IMR-90 (cell line): Measurements from ENCODE around the gene SIRT2. TPM values are rescaled to one million over a fixed set of nuclear protein-coding genes. Genes with fewer than 3 reads are reported as not detected.

ENCODE experiments used
- ATAC-seq: fragments of 200-7000 bp; cut with Tn5 transposase; 2 replicates; pipeline ENCODE4 v1.9.1; 2020; ENCODE audit warnings: low read depth, mild to moderate bottlenecking, moderate library complexity
- BruUV-seq: library from RNA; stranded (reverse); fragments of 400-500 nt; replicated peaks from 2 replicates; lab custom pipeline; 2021; lab: Mats Ljungman, UMichigan
- CTCF ChIA-PET: fragments of 300-600 bp; formaldehyde crosslinking; extraction: SDS; loops from one replicate; lab custom pipeline; 2021; ENCODE audit warnings: antibody characterized with exemption; lab: Yijun Ruan, JAX
- POLR2A ChIA-PET: fragments of 300-600 bp; sonication (Branson Sonifier 250); formaldehyde crosslinking; loops from one replicate; lab custom pipeline; 2022; ENCODE audit warnings: antibody characterized with exemption; ENCODE audit not compliant: unreplicated experiment; lab: Charles Lee
- DNase-seq: peaks from one replicate; pipeline ENCODE4 v3.0.0; 2013
- H2AFZ ChIP-seq: replicated peaks from 2 replicates; pipeline ENCODE3; 2013; ENCODE audit warnings: low read length, mild to moderate bottlenecking; ENCODE audit not compliant: poor library complexity
- H2AK5ac ChIP-seq: 2 replicates; pipeline ENCODE4 v1.6.1; 2013; ENCODE audit warnings: low read depth, low read length, inconsistent platforms
- H2AK9ac ChIP-seq: replicated peaks from 2 replicates; pipeline ENCODE3; 2013; ENCODE audit warnings: mild to moderate bottlenecking, low read depth, low read length, moderate library complexity; ENCODE audit not compliant: poor library complexity
- H2BK120ac ChIP-seq: 2 replicates; pipeline ENCODE4 v1.6.1; 2013; ENCODE audit warnings: low read depth, low read length, inconsistent platforms
- H2BK15ac ChIP-seq: 3 replicates; pipeline ENCODE4 v1.6.1; 2013; ENCODE audit warnings: low read depth, low read length, inconsistent platforms
- H2BK20ac ChIP-seq: 2 replicates; pipeline ENCODE4 v1.6.1; 2013; ENCODE audit warnings: low read depth, mild to moderate bottlenecking, inconsistent platforms, low read length, moderate library complexity
- H2BK5ac ChIP-seq: 2 replicates; pipeline ENCODE4 v1.6.1; 2013; ENCODE audit warnings: mild to moderate bottlenecking, low read depth, low read length, inconsistent platforms; ENCODE audit not compliant: poor library complexity, severe bottlenecking
- H3K14ac ChIP-seq: replicated peaks from 2 replicates; pipeline ENCODE4 v1.6.1; 2013; ENCODE audit warnings: low read depth, low read length, inconsistent platforms
- H3K18ac ChIP-seq: 2 replicates; pipeline ENCODE4 v1.6.1; 2013; ENCODE audit warnings: low read depth, low read length, control low read depth
- H3K23ac ChIP-seq: 2 replicates; pipeline ENCODE4 v1.6.1; 2013; ENCODE audit warnings: low read depth, low read length, inconsistent platforms
- H3K27ac ChIP-seq: 2 replicates; pipeline ENCODE4 v1.5.1; 2013; ENCODE audit warnings: mild to moderate bottlenecking, control low read depth, low read length; ENCODE audit not compliant: insufficient read depth
- H3K27me3 ChIP-seq: 2 replicates; pipeline ENCODE4 v1.6.1; 2013; ENCODE audit warnings: low read length; ENCODE audit not compliant: control insufficient read depth, insufficient read depth
- H3K36me3 ChIP-seq: 2 replicates; pipeline ENCODE4 v1.6.1; 2013; ENCODE audit warnings: low read length, mixed read lengths; ENCODE audit not compliant: control insufficient read depth, insufficient read depth
- H3K4ac ChIP-seq: 2 replicates; pipeline ENCODE4 v1.6.1; 2013; ENCODE audit warnings: low read depth, low read length, inconsistent platforms
- H3K4me1 ChIP-seq: 2 replicates; pipeline ENCODE4 v1.6.1; 2013; ENCODE audit warnings: low read length, mixed read lengths; ENCODE audit not compliant: control insufficient read depth, insufficient read depth
- H3K4me2 ChIP-seq: 2 replicates; pipeline ENCODE4 v1.6.1; 2013; ENCODE audit warnings: low read depth, mild to moderate bottlenecking, control low read depth, low read length, moderate library complexity
- H3K4me3 ChIP-seq: 2 replicates; pipeline ENCODE4 v1.5.1; 2013; ENCODE audit warnings: low read depth, mild to moderate bottlenecking, control low read depth, low read length, moderate library complexity; ENCODE audit not compliant: insufficient read depth
- H3K56ac ChIP-seq: 2 replicates; pipeline ENCODE4 v1.6.1; 2013; ENCODE audit warnings: low read length, inconsistent platforms; ENCODE audit not compliant: insufficient read depth; ENCODE audit errors: extremely low read depth
- H3K79me1 ChIP-seq, 2 experiments: 2 replicates each; pipeline ENCODE4 v1.6.1; 2013; ENCODE audit warnings: low read length in 2 of 2, inconsistent platforms in 1 of 2, low read depth in 1 of 2
- H3K9ac ChIP-seq: 2 replicates; pipeline ENCODE4 v1.6.1; 2013; ENCODE audit warnings: low read depth, low read length, control low read depth
- H3K9me1 ChIP-seq: 2 replicates; pipeline ENCODE4 v1.6.1; 2013; ENCODE audit warnings: low read length, inconsistent platforms; ENCODE audit not compliant: insufficient read depth
- H3K9me3 ChIP-seq: 2 replicates; pipeline ENCODE4 v1.6.1; 2013; ENCODE audit warnings: low read length; ENCODE audit not compliant: control insufficient read depth, insufficient read depth
- H4K20me1 ChIP-seq: 2 replicates; pipeline ENCODE4 v1.6.1; 2013; ENCODE audit warnings: low read length, inconsistent platforms; ENCODE audit not compliant: insufficient read depth
- H4K5ac ChIP-seq: 2 replicates; pipeline ENCODE4 v1.6.1; 2013; ENCODE audit warnings: mild to moderate bottlenecking, low read depth, low read length, control low read depth
- H4K8ac ChIP-seq, 2 experiments: 2 replicates each; pipeline ENCODE4 v1.6.1; 2013; ENCODE audit warnings: low read depth in 2 of 2, low read length in 2 of 2, control low read depth in 1 of 2, inconsistent platforms in 1 of 2
- H4K91ac ChIP-seq: 2 replicates; pipeline ENCODE4 v1.6.1; 2013; ENCODE audit warnings: low read depth, low read length, inconsistent platforms; ENCODE audit not compliant: insufficient read depth
- CEBPB ChIP-seq: IDR thresholded peaks from 2 replicates; pipeline ENCODE4 v1.6.1; 2012; ENCODE audit warnings: low read depth, low read length, improper control_type of control experiment
- FOS ChIP-seq: fragments of 150-350 bp; IDR thresholded peaks from 2 replicates; pipeline ENCODE4 v1.6.1; 2016; ENCODE audit warnings: low read depth, low read length
- MXI1 ChIP-seq: IDR thresholded peaks from 2 replicates; pipeline ENCODE4 v1.6.1; 2012; ENCODE audit warnings: low read depth, mild to moderate bottlenecking, low read length, moderate library complexity, borderline replicate concordance
- RCOR1 ChIP-seq: IDR thresholded peaks from 2 replicates; pipeline ENCODE4 v1.6.1; 2012; ENCODE audit warnings: mild to moderate bottlenecking, low read length, improper control_type of control experiment; ENCODE audit not compliant: insufficient replicate concordance
- RFX5 ChIP-seq: IDR thresholded peaks from 2 replicates; pipeline ENCODE4 v1.8.0; 2012; ENCODE audit warnings: low read depth, mild to moderate bottlenecking, low read length, moderate library complexity
- USF2 ChIP-seq: fragments of 150-350 bp; IDR thresholded peaks from 2 replicates; pipeline ENCODE4 v1.6.1; 2017; ENCODE audit warnings: mild to moderate bottlenecking, antibody characterized with exemption, low read length, low read depth
- WGBS, 2 experiments: methylation state at CpG; one replicate each; pipeline versions ENCODE4 v1.1.5 to v1.1.7; 2013; ENCODE audit warnings: missing lambda C conversion rate in 2 of 2; ENCODE audit not compliant: insufficient read length in 1 of 2; ENCODE audit errors: extremely low coverage in 2 of 2; 5-methylcytosine and 5-hydroxymethylcytosine counted together
- dilution Hi-C: fragments of 300-500 bp; cut with HindIII; formaldehyde crosslinking; loops from one replicate; pipeline ENCODE4 v1.14.3; 2018; ENCODE audit warnings: low sequenced_read_pairs; ENCODE audit not compliant: unreplicated experiment
- in situ Hi-C: fragments of 300-500 bp; cut with MboI; formaldehyde crosslinking; loops from 3 replicates; pipeline ENCODE4 v1.14.3; 2019; ENCODE audit warnings: low sequenced_read_pairs, inconsistent platforms, mixed read lengths
- intact Hi-C: fragments of 100-400 bp; cut with micrococcal nuclease; formaldehyde crosslinking; loops from 2 replicates; pipeline ENCODE4 v1.10.0; 2022
- polyA plus RNA-seq, 3 experiments: library from polyadenylated mRNA; depleted of rRNA; stranded (reverse); fragments of >200 nt; gene quantifications; 2 replicates each; pipeline ENCODE4 v1.2.3, GENCODE V29; 2012; ENCODE audit warnings: low replicate concordance in 1 of 3
- total RNA-seq: library from RNA; depleted of rRNA; stranded (reverse); fragments of >200 nt; gene quantifications from 2 replicates; pipeline ENCODE4 v1.2.3, GENCODE V29; 2012
- TF ChIP-seq, protein P1 (sequence below): conservative IDR thresholded peaks from 2 replicates; pipeline ENCODE4 v1.5.1; 2012; ENCODE audit warnings: mild to moderate bottlenecking, low read depth, low read length, improper control_type of control experiment

Gene SIRT2
- total and polyA plus RNA-seq, 2 of the 4 experiments (the other 2 are of a cell fraction), result 43.0 to 50.0 TPM

- intact Hi-C loops, result no loop called here
- H3K79me1 ChIP-seq, result peaks cover 37 to 78% of the 10 kb centered on the region in 2 experiments
These were observed 53.3 kb downstream of the SIRT2 start for GRCh38 chr19:38846097-38846496.

More at GRCh38 chr19:38846097-38846496, 53.3 kb downstream of the SIRT2 start:
- Histone ChIP-seq H3K23ac (peak overlapping the region; percentile 13; the same call in 1 of the 2 replicates), H3K4ac (no peak overlapping the region), H3K9me3 (no peaks in the 10 kb centered on the region), H4K5ac (no peak overlapping the region), H2BK120ac (no peak overlapping the region), H4K91ac (no peak overlapping the region), H3K9ac (no peak overlapping the region), H4K20me1 (peaks cover 80% of the 10 kb centered on the region), H3K4me1 (peaks cover 8% of the 10 kb centered on the region), H4K8ac (no peak overlapping the region), H2BK15ac (no peak overlapping the region), H3K9me1 (peaks cover 15% of the 10 kb centered on the region), H3K4me2 (no peak overlapping the region), H2BK20ac (no peak overlapping the region), H2AK5ac (no peak overlapping the region), H3K4me3 (no peak overlapping the region), H3K36me3 (peaks cover 59% of the 10 kb centered on the region), H3K27me3 (no peaks in the 10 kb centered on the region), H3K14ac (no peak overlapping the region), H3K27ac (no peak overlapping the region), H2AK9ac (no peak overlapping the region), H2BK5ac (no peak overlapping the region), H3K56ac (no peak overlapping the region), H3K18ac (no peak overlapping the region), H2AFZ (no peak overlapping the region)
- CTCF ChIA-PET, result no interaction called here
- no peak for ATAC-seq
- TF ChIP-seq CEBPB (no peak), RFX5 (no peak), USF2 (no peak), MXI1 (no peak), FOS (no peak), RCOR1 (no peak)
- TF ChIP-seq, protein P1, sequence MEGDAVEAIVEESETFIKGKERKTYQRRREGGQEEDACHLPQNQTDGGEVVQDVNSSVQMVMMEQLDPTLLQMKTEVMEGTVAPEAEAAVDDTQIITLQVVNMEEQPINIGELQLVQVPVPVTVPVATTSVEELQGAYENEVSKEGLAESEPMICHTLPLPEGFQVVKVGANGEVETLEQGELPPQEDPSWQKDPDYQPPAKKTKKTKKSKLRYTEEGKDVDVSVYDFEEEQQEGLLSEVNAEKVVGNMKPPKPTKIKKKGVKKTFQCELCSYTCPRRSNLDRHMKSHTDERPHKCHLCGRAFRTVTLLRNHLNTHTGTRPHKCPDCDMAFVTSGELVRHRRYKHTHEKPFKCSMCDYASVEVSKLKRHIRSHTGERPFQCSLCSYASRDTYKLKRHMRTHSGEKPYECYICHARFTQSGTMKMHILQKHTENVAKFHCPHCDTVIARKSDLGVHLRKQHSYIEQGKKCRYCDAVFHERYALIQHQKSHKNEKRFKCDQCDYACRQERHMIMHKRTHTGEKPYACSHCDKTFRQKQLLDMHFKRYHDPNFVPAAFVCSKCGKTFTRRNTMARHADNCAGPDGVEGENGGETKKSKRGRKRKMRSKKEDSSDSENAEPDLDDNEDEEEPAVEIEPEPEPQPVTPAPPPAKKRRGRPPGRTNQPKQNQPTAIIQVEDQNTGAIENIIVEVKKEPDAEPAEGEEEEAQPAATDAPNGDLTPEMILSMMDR, result no peak
- no peak for DNase-seq
- POLR2A ChIA-PET, result no interaction called here
- whole genome bisulfite sequencing, 2 experiments, result 83% methylated on average over 1 of the region's 2 CpGs; no CpG with 5 or more reads in 1 of the 2 experiments
- dilution Hi-C loops (no loop called here), in situ Hi-C loops (no loop called here)
- BruUV-seq, result no TSS peak
